ENCODE measurements around the gene MS4A4A.
A peak's percentile ranks its signal among the peaks of the same experiment; 100 is the strongest.

The MS4A4A gene

DNA sequence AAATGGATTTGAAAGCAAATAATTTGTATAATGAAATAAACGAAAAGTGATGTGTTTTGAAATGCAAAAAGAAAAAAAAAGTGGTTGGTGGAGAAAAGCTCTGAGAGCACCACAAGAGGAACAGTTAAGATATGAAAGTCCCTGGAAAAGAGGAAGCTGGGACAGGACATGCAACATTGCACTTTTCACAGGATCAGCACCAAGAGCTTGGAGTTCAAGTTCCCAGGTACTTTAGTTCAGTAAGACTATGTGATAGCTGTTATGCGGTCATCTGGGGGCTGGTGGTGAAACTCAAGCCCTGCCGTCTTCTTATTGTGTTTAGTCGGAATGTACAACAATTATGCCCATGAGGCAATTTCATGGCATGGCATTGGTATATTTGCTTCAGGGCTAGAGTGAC lies 17.1 kb upstream of the MS4A4A start:
- no peaks in the 10 kb centered on the region for H4K20me1 ChIP-seq (ENCODE audit: control insufficient read depth, insufficient read depth, low read depth, low read length)
- no peaks in the 10 kb centered on the region for H3K4me1 ChIP-seq (ENCODE audit: control insufficient read depth, low read length)
- H3K9me3 ChIP-seq (ENCODE audit: control insufficient read depth, insufficient read depth, low read length) = no peaks in the 10 kb centered on the region
- H3K27me3 ChIP-seq (ENCODE audit: control insufficient read depth, low read length) = peaks cover 16% of the 10 kb centered on the region
- H3K4me3 ChIP-seq (ENCODE audit: low read length) = no peak overlapping the region
- H3F3A ChIP-seq (ENCODE audit: control insufficient read depth, insufficient read depth) = no peaks in the 10 kb centered on the region
- H3K9me2 ChIP-seq (replicated peaks; ENCODE audit: control insufficient read depth, low read length) = no peaks in the 10 kb centered on the region
- no peaks in the 10 kb centered on the region for H3K79me2 ChIP-seq (ENCODE audit: control insufficient read depth, low read length)
- no peaks in the 10 kb centered on the region for H3K36me3 ChIP-seq (ENCODE audit: control insufficient read depth, low read length)
- H3K27ac ChIP-seq (ENCODE audit: low read depth, low read length) = no peak overlapping the region
- TF ChIP-seq EZH2phosphoT487 (IDR thresholded peaks at IDR 0.05; ENCODE audit: borderline replicate concordance, low read length) = no peak
- TF ChIP-seq, protein P1, sequence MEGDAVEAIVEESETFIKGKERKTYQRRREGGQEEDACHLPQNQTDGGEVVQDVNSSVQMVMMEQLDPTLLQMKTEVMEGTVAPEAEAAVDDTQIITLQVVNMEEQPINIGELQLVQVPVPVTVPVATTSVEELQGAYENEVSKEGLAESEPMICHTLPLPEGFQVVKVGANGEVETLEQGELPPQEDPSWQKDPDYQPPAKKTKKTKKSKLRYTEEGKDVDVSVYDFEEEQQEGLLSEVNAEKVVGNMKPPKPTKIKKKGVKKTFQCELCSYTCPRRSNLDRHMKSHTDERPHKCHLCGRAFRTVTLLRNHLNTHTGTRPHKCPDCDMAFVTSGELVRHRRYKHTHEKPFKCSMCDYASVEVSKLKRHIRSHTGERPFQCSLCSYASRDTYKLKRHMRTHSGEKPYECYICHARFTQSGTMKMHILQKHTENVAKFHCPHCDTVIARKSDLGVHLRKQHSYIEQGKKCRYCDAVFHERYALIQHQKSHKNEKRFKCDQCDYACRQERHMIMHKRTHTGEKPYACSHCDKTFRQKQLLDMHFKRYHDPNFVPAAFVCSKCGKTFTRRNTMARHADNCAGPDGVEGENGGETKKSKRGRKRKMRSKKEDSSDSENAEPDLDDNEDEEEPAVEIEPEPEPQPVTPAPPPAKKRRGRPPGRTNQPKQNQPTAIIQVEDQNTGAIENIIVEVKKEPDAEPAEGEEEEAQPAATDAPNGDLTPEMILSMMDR (IDR thresholded peaks at IDR 0.05; ENCODE audit: low read depth, low read length, poor library complexity, severe bottlenecking) = no peak
- no peak overlapping the region for H3K4me2 ChIP-seq (ENCODE audit: low read length)

DNA sequence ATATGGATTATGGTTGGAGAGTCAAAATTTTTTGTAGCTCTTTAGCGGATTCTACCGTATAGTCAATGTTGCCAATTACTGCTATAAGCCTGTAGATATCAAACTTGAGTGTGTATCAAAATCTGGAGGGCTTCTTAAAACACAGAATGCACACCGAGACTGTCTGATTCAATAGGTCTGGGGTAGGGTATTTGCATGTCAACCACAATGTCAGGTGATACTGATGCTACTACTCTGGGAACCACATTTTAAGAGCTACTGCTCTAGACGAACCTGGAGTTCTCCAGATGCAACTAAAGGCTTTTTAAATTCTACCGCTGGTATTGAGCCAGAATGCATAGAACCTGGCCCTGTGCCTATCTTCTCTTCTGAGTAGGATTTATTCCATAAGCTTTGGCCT lies 15.8 kb upstream of the MS4A4A start:
- H4K20me1 ChIP-seq (ENCODE audit: control insufficient read depth, insufficient read depth, low read depth, low read length) = no peaks in the 10 kb centered on the region
- no peak overlapping the region for H3K4me3 ChIP-seq (ENCODE audit: low read length)
- no peaks in the 10 kb centered on the region for H3K9me2 ChIP-seq (replicated peaks; ENCODE audit: control insufficient read depth, low read length)
- H3K4me1 ChIP-seq (ENCODE audit: control insufficient read depth, low read length) = no peaks in the 10 kb centered on the region
- H3K36me3 ChIP-seq (ENCODE audit: control insufficient read depth, low read length) = no peaks in the 10 kb centered on the region
- no peak overlapping the region for H3K4me2 ChIP-seq (ENCODE audit: low read length)
- no peak overlapping the region for H3K27ac ChIP-seq (ENCODE audit: low read depth, low read length)
- TF ChIP-seq, protein P1 (IDR thresholded peaks at IDR 0.05; ENCODE audit: low read depth, low read length, poor library complexity, severe bottlenecking) = no peak
- TF ChIP-seq EZH2phosphoT487 (IDR thresholded peaks at IDR 0.05; ENCODE audit: borderline replicate concordance, low read length) = no peak
- peaks cover 16% of the 10 kb centered on the region for H3K27me3 ChIP-seq (ENCODE audit: control insufficient read depth, low read length)
- no peaks in the 10 kb centered on the region for H3K79me2 ChIP-seq (ENCODE audit: control insufficient read depth, low read length)
- no peaks in the 10 kb centered on the region for H3F3A ChIP-seq (ENCODE audit: control insufficient read depth, insufficient read depth)
- no peaks in the 10 kb centered on the region for H3K9me3 ChIP-seq (ENCODE audit: control insufficient read depth, insufficient read depth, low read length)

DNA sequence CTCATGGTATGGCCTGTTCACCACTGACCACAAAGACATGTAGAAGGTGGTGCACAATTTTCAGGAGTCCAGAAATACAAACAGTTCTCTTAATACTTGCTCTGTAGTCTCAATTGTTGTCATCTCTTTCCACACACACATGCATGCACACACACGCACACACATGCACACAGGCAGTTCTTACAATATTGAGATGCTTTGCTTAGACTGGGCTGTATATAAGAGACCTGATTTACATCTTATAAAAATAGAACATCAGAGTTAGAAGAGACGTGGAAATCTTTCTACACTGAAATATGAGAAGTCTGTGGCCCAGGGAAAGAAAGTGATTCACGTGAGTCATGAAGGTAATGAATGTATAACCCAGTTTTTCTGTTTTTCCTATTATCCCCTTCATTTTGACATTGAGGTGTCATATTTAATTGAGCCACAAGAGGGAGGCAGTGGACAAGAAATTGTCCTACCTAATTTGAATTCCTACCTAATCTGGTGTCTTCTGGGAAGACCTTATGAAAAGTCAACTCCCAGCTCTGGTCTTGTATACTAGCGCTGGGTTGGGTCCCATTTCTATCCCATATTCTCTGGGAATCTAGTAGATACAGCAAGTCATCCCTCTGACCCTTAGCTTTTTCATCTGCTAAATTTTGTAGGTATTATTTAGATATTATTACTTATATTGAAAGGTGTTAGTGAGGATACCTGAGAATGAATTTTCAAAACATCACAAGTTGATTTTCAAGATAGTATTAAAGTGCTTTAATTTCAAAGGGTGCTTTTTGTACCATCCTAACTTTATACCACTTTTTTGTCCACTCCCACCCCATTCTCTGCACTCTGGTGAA lies 14.9 kb upstream of the MS4A4A start:
- Histone ChIP-seq H3K27me3 (ENCODE audit: control insufficient read depth, low read length) (peaks cover 16% of the 10 kb centered on the region), H3K4me2 (ENCODE audit: low read length) (no peak overlapping the region), H3K36me3 (ENCODE audit: control insufficient read depth, low read length) (no peaks in the 10 kb centered on the region), H3K9me3 (ENCODE audit: control insufficient read depth, insufficient read depth, low read length) (no peaks in the 10 kb centered on the region), H3K27ac (ENCODE audit: low read depth, low read length) (no peak overlapping the region), H3F3A (ENCODE audit: control insufficient read depth, insufficient read depth) (no peaks in the 10 kb centered on the region), H3K9me2 (replicated peaks; ENCODE audit: control insufficient read depth, low read length) (no peaks in the 10 kb centered on the region), H4K20me1 (ENCODE audit: control insufficient read depth, insufficient read depth, low read depth, low read length) (no peaks in the 10 kb centered on the region), H3K79me2 (ENCODE audit: control insufficient read depth, low read length) (no peaks in the 10 kb centered on the region), H3K4me1 (ENCODE audit: control insufficient read depth, low read length) (no peaks in the 10 kb centered on the region), H3K4me3 (ENCODE audit: low read length) (no peak overlapping the region)
- no peak for TF ChIP-seq EZH2phosphoT487 (IDR thresholded peaks at IDR 0.05; ENCODE audit: borderline replicate concordance, low read length)
- TF ChIP-seq, protein P1 (IDR thresholded peaks at IDR 0.05; ENCODE audit: low read depth, low read length, poor library complexity, severe bottlenecking) = peak; percentile 67
